DND-41 (cell line): ENCODE measurements around the gene TMTC2.

Experiments
- EZH2 ChIP-seq: IDR thresholded peaks from 3 replicates; pipeline ENCODE4 v1.6.1; 2012; ENCODE audit warnings: borderline replicate concordance, low read depth, mild to moderate bottlenecking, moderate library complexity, low read length, inconsistent platforms; ENCODE audit not compliant: severe bottlenecking
- TF ChIP-seq, protein P1 (sequence below): IDR thresholded peaks from 2 replicates; pipeline ENCODE4 v1.5.1; 2012; ENCODE audit warnings: borderline replicate concordance, low read length, moderate library complexity, mild to moderate bottlenecking; ENCODE audit not compliant: poor library complexity, severe bottlenecking; ENCODE audit errors: extremely low read depth

DNA sequence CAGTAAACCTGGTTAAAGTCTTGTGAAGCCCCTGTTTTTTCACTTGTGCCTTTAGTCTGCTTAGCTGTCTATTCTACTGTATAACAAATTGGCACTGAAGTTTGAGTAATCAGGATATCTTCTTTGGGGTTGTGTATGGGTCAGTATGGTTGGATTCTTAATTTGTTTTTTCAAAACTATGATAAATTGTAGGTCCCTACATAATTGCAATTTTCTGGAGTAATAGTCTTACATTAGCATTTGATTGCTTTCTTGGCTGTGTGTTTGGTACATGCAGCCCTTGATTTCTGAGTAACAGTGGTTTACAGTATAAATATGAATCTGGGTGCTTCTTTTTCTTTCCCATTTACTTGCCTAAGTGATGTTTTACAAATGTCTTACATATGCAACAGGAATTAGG is 186.6 kb downstream of the TMTC2 start:
- TF ChIP-seq, protein P1, sequence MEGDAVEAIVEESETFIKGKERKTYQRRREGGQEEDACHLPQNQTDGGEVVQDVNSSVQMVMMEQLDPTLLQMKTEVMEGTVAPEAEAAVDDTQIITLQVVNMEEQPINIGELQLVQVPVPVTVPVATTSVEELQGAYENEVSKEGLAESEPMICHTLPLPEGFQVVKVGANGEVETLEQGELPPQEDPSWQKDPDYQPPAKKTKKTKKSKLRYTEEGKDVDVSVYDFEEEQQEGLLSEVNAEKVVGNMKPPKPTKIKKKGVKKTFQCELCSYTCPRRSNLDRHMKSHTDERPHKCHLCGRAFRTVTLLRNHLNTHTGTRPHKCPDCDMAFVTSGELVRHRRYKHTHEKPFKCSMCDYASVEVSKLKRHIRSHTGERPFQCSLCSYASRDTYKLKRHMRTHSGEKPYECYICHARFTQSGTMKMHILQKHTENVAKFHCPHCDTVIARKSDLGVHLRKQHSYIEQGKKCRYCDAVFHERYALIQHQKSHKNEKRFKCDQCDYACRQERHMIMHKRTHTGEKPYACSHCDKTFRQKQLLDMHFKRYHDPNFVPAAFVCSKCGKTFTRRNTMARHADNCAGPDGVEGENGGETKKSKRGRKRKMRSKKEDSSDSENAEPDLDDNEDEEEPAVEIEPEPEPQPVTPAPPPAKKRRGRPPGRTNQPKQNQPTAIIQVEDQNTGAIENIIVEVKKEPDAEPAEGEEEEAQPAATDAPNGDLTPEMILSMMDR: no peak
- TF ChIP-seq EZH2: no peak
